Activated naive CD4-positive, alpha-beta T cell treated with anti-CD3 and anti-CD28 coated beads, Interleukin-2, amount 50 U/mL, for 24 hours (primary cell): ENCODE data around the gene CLN6.
"Not testable (repeated sequence)": the region's sequence is repeated elsewhere in the genome, so short reads cannot be mapped to it uniquely, and the experiment has no call there.

Experiments used
- H3K27ac Mint-ChIP-seq: one replicate; pipeline ENCODE4 v1.8.0; 2021; ENCODE audit warnings: mild to moderate bottlenecking, mixed read lengths
- H3K27me3 Mint-ChIP-seq: one replicate; pipeline ENCODE4 v1.8.0; 2021; ENCODE audit warnings: mixed read lengths
- H3K36me3 Mint-ChIP-seq: one replicate; pipeline ENCODE4 v1.8.0; 2021; ENCODE audit warnings: mixed read lengths
- H3K4me1 Mint-ChIP-seq: one replicate; pipeline ENCODE4 v1.8.0; 2021; ENCODE audit warnings: mixed read lengths
- H3K4me3 Mint-ChIP-seq: one replicate; pipeline ENCODE4 v1.8.0; 2021; ENCODE audit warnings: mild to moderate bottlenecking, mixed read lengths
- H3K9me3 Mint-ChIP-seq: one replicate; pipeline ENCODE4 v1.8.0; 2021; ENCODE audit warnings: mixed read lengths

CLN6 gene

GRCh38 chr15:68262514-68263356, 33.2 kb upstream of the CLN6 start:
- Mint-ChIP-seq H3K27me3 (peaks cover 4% of the 10 kb centered on the region), H3K4me3 (no peak overlapping the region), H3K27ac (no peak overlapping the region), H3K4me1 (peaks cover 15% of the 10 kb centered on the region), H3K9me3 (no peaks in the 10 kb centered on the region), H3K36me3 (no peaks in the 10 kb centered on the region)

GRCh38 chr15:68261980-68262379, 32.5 kb upstream of the CLN6 start:
- Mint-ChIP-seq H3K27ac (no peak overlapping the region), H3K9me3 (no peaks in the 10 kb centered on the region), H3K4me3 (no peak overlapping the region), H3K27me3 (peaks cover 4% of the 10 kb centered on the region), H3K4me1 (peaks cover 15% of the 10 kb centered on the region), H3K36me3 (no peaks in the 10 kb centered on the region)

GRCh38 chr15:68261241-68261640, 31.7 kb upstream of the CLN6 start:
- H3K9me3 Mint-ChIP-seq: no peaks in the 10 kb centered on the region
- H3K27me3 Mint-ChIP-seq: peaks cover 4% of the 10 kb centered on the region
- H3K4me3 Mint-ChIP-seq: no peak overlapping the region
- H3K27ac Mint-ChIP-seq: no peak overlapping the region
- no peaks in the 10 kb centered on the region for H3K36me3 Mint-ChIP-seq
- peaks cover 15% of the 10 kb centered on the region for H3K4me1 Mint-ChIP-seq

- no peak overlapping the region for H3K27ac Mint-ChIP-seq
- peaks cover 4% of the 10 kb centered on the region for H3K27me3 Mint-ChIP-seq
- H3K36me3 Mint-ChIP-seq: no peaks in the 10 kb centered on the region
- no peaks in the 10 kb centered on the region for H3K9me3 Mint-ChIP-seq
- no peak overlapping the region for H3K4me3 Mint-ChIP-seq
- H3K4me1 Mint-ChIP-seq: peaks cover 15% of the 10 kb centered on the region
Observed at GRCh38 chr15:68259883-68260282, 30.4 kb upstream of the CLN6 start.

GRCh38 chr15:68258692-68259091, 29.2 kb upstream of the CLN6 start:
- no peaks in the 10 kb centered on the region for H3K9me3 Mint-ChIP-seq
- no peak overlapping the region for H3K27ac Mint-ChIP-seq
- H3K4me1 Mint-ChIP-seq: peaks cover 15% of the 10 kb centered on the region
- no peak overlapping the region for H3K4me3 Mint-ChIP-seq
- no peaks in the 10 kb centered on the region for H3K36me3 Mint-ChIP-seq
- peaks cover 1% of the 10 kb centered on the region for H3K27me3 Mint-ChIP-seq

- Mint-ChIP-seq H3K27me3 (no peaks in the 10 kb centered on the region), H3K9me3 (no peaks in the 10 kb centered on the region), H3K4me1 (peaks cover 15% of the 10 kb centered on the region), H3K4me3 (peak overlapping the region; percentile 69), H3K36me3 (no peaks in the 10 kb centered on the region), H3K27ac (peak overlapping the region; percentile 30)
Observed at GRCh38 chr15:68256675-68257450, 27.3 kb upstream of the CLN6 start.

- Mint-ChIP-seq H3K4me3 (no peak overlapping the region), H3K9me3 (no peaks in the 10 kb centered on the region), H3K27me3 (no peaks in the 10 kb centered on the region), H3K36me3 (no peaks in the 10 kb centered on the region), H3K27ac (no peak overlapping the region), H3K4me1 (no peaks in the 10 kb centered on the region)
Observed at GRCh38 chr15:68252925-68253534, 23.5 kb upstream of the CLN6 start.

- Mint-ChIP-seq H3K36me3 (peaks cover 1% of the 10 kb centered on the region), H3K4me3 (no peak overlapping the region), H3K4me1 (no peaks in the 10 kb centered on the region), H3K9me3 (peaks cover 7% of the 10 kb centered on the region), H3K27me3 (no peaks in the 10 kb centered on the region), H3K27ac (no peak overlapping the region)
Observed at GRCh38 chr15:68249058-68249713, 19.7 kb upstream of the CLN6 start.

GRCh38 chr15:68244235-68244634, 14.7 kb upstream of the CLN6 start:
- Mint-ChIP-seq H3K9me3 (peaks cover 7% of the 10 kb centered on the region), H3K27me3 (no peaks in the 10 kb centered on the region), H3K4me1 (no peaks in the 10 kb centered on the region), H3K36me3 (peaks cover 7% of the 10 kb centered on the region), H3K4me3 (no peak overlapping the region), H3K27ac (peak overlapping the region; percentile 46)

- Mint-ChIP-seq H3K9me3 (peaks cover 7% of the 10 kb centered on the region), H3K4me1 (no peaks in the 10 kb centered on the region), H3K36me3 (peaks cover 7% of the 10 kb centered on the region), H3K27ac (no peak overlapping the region), H3K4me3 (no peak overlapping the region), H3K27me3 (no peaks in the 10 kb centered on the region)
Observed at GRCh38 chr15:68241088-68241935, 11.8 kb upstream of the CLN6 start.

- H3K4me1 Mint-ChIP-seq: no peaks in the 10 kb centered on the region
- H3K27ac Mint-ChIP-seq: no peak overlapping the region
- no peaks in the 10 kb centered on the region for H3K9me3 Mint-ChIP-seq
- H3K4me3 Mint-ChIP-seq: no peak overlapping the region
- H3K27me3 Mint-ChIP-seq: no peaks in the 10 kb centered on the region
- H3K36me3 Mint-ChIP-seq: peaks cover 5% of the 10 kb centered on the region
Observed at GRCh38 chr15:68239025-68239424, 9.5 kb upstream of the CLN6 start.

GRCh38 chr15:68235022-68235421, 5.5 kb upstream of the CLN6 start:
- Mint-ChIP-seq H3K27me3 (no peaks in the 10 kb centered on the region), H3K4me1 (peaks cover 10% of the 10 kb centered on the region), H3K9me3 (no peaks in the 10 kb centered on the region), H3K27ac (no peak overlapping the region), H3K4me3 (no peak overlapping the region), H3K36me3 (no peaks in the 10 kb centered on the region)

- not testable (repeated sequence) for H3K9me3 Mint-ChIP-seq, H3K4me3 Mint-ChIP-seq, H3K27ac Mint-ChIP-seq, H3K36me3 Mint-ChIP-seq, H3K27me3 Mint-ChIP-seq
- peaks cover 14% of the 10 kb centered on the region for H3K4me1 Mint-ChIP-seq
Observed at GRCh38 chr15:68234520-68234919, 5.0 kb upstream of the CLN6 start.

- no peaks in the 10 kb centered on the region for H3K36me3 Mint-ChIP-seq
- H3K9me3 Mint-ChIP-seq: no peaks in the 10 kb centered on the region
- H3K27ac Mint-ChIP-seq: no peak overlapping the region
- no peak overlapping the region for H3K4me3 Mint-ChIP-seq
- peaks cover 14% of the 10 kb centered on the region for H3K4me1 Mint-ChIP-seq
- H3K27me3 Mint-ChIP-seq: no peaks in the 10 kb centered on the region
Observed at GRCh38 chr15:68234060-68234459, 4.5 kb upstream of the CLN6 start.

GRCh38 chr15:68232937-68233336, 3.4 kb upstream of the CLN6 start:
- no peaks in the 10 kb centered on the region for H3K9me3 Mint-ChIP-seq
- H3K4me3 Mint-ChIP-seq: no peak overlapping the region
- H3K27me3 Mint-ChIP-seq: no peaks in the 10 kb centered on the region
- peaks cover 23% of the 10 kb centered on the region for H3K4me1 Mint-ChIP-seq
- H3K27ac Mint-ChIP-seq: no peak overlapping the region
- peaks cover 3% of the 10 kb centered on the region for H3K36me3 Mint-ChIP-seq
